Measurements from ENCODE around the gene FAU. TPM values are rescaled to one million over a fixed set of nuclear protein-coding genes. Genes with fewer than 3 reads are reported as not detected.

Gene FAU
- 662 and 1,340 TPM in 2 replicates for total RNA-seq (2014; rRNA removed; shearing (Covaris generic); ENCODE audit: low replicate concordance)

DNA sequence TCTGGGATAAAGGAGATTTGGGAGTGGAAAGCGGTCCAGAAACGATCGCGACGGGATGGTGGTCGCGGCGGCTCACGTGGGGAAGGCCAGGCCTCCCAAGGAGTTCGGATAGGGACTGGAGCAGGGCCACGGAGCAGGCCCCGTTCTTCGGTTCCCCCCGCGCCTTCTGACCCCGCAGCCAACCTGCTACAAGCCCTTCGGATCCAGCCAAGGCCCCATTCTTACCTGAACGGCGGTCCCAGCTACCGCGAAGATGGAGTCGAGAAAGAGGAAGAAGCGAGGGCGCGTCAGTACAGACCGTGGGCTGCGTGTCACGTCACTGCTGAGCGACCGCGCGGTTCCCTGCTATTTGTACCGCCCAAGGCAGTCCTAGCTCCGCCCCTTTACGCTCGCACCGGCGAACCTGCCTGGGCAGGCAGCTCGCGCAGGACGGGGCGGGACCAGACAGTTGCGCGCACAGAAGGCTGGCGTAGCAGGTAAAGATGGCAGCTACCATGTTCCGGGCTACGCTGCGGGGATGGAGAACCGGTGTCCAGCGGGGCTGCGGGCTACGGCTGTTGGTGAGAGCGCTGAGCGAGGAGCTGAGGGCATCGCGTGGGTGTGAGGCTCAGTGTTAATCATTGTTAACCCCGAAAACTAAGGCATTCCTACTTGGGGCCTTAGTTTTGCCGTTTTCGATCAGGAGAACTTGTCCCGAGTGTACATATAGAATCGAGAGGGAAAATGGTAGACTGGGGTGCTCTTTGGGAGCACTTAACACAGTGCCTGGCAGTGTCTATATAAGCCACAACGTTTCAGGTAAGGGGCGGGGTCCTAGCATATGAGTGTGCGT lies at the start of gene FAU, which contains the start of gene MRPL49:
TSS of gene FAU (minus strand) at position 270 of the 832 bp plus-strand sequence. CDS start 321 bp downstream, outside the sequence.
TSS of gene MRPL49 (plus strand) at position 457 of the 832 bp plus-strand sequence. CDS start at position 483, 26 bp downstream.
- H3K4me1 ChIP-seq (ENCODE audit: low read length): peaks cover 47% of the 10 kb centered on the region
- peaks cover 31% of the 10 kb centered on the region for H3K79me2 ChIP-seq (ENCODE audit: low read length)
- no peak within 1 kb of the TSS for H2AFZ ChIP-seq (ENCODE audit: low read length)
- no peaks in the 10 kb centered on the region for H3K9me2 ChIP-seq (replicated peaks; ENCODE audit: insufficient read depth, low read length)
- H3K9ac ChIP-seq (ENCODE audit: low read length): peak within 1 kb of the TSS; percentile 98
- peaks cover 23% of the 10 kb centered on the region; the same call in 1 of the 2 replicates for H3K36me3 ChIP-seq (ENCODE audit: insufficient read depth, low read length)
- no peaks in the 10 kb centered on the region for H3K27me3 ChIP-seq (ENCODE audit: low read length)
- H3K9me3 ChIP-seq (ENCODE audit: low read length): no peaks in the 10 kb centered on the region
- peak; percentile 100 for DNase-seq
- peak within 1 kb of the TSS; percentile 95 for H3K27ac ChIP-seq (ENCODE audit: low read length)
- H4K20me1 ChIP-seq (ENCODE audit: insufficient read depth, low read depth, low read length): no peaks in the 10 kb centered on the region
- peak within 1 kb of the TSS; percentile 97 for H3K4me2 ChIP-seq (ENCODE audit: low read depth, low read length, poor library complexity, severe bottlenecking)
- peak within 1 kb of the TSS; percentile 90 for H3K4me3 ChIP-seq (ENCODE audit: low read length)

GRCh38 chr11:65170058-65170534 lies 48.2 kb upstream of the FAU start, which contains the start of gene SPDYC:
SPDYC (plus strand) TSS chr11:65170233; CDS start chr11:65171358, 1,125 bp downstream.
- no peaks in the 10 kb centered on the region for H3K27me3 ChIP-seq (ENCODE audit: low read length)
- H3K27ac ChIP-seq (ENCODE audit: low read length): no peak within 1 kb of the TSS
- H3K9ac ChIP-seq (ENCODE audit: low read length): no peak within 1 kb of the TSS
- peak within 1 kb of the TSS; percentile 85 for H2AFZ ChIP-seq (ENCODE audit: low read length)
- no peaks in the 10 kb centered on the region for H4K20me1 ChIP-seq (ENCODE audit: insufficient read depth, low read depth, low read length)
- no peak for DNase-seq
- no peaks in the 10 kb centered on the region for H3K9me3 ChIP-seq (ENCODE audit: low read length)
- H3K4me2 ChIP-seq (ENCODE audit: low read depth, low read length, poor library complexity, severe bottlenecking): no peak within 1 kb of the TSS
- H3K36me3 ChIP-seq (ENCODE audit: insufficient read depth, low read length): no peaks in the 10 kb centered on the region
- H3K4me3 ChIP-seq (ENCODE audit: low read length): no peak within 1 kb of the TSS
- no peaks in the 10 kb centered on the region for H3K9me2 ChIP-seq (replicated peaks; ENCODE audit: insufficient read depth, low read length)
- no peaks in the 10 kb centered on the region for H3K4me1 ChIP-seq (ENCODE audit: low read length)
- no peaks in the 10 kb centered on the region for H3K79me2 ChIP-seq (ENCODE audit: low read length)

DNA sequence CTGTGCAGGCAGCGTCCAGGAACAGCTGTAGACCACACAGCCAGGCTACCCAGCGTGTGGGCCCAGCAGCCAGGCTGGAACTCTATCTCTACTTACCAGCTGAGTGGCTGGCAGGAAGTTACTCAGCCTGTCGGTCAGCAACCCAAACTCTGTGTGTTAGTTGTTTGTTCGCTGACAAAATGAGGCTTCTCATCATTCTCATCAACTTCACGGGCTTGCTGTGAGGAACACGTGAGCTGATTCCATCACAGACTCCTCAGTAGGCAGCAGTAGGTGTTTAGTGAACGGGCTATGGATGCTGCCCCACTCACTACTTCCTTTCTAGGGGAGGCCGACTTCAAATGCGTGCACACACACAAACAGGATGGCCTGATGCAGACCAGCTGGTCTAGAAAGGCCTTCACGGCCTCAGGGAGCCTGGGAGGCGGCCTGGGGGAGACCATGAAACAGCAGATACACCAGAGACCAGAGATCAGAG lies 47.3 kb upstream of the FAU start:
- no peak overlapping the region for H3K4me2 ChIP-seq (ENCODE audit: low read depth, low read length, poor library complexity, severe bottlenecking)
- H4K20me1 ChIP-seq (ENCODE audit: insufficient read depth, low read depth, low read length): no peaks in the 10 kb centered on the region
- no peaks in the 10 kb centered on the region for H3K9me3 ChIP-seq (ENCODE audit: low read length)
- H3K27me3 ChIP-seq (ENCODE audit: low read length): no peaks in the 10 kb centered on the region
- H2AFZ ChIP-seq (ENCODE audit: low read length): peak overlapping the region; percentile 85
- H3K4me1 ChIP-seq (ENCODE audit: low read length): no peaks in the 10 kb centered on the region
- H3K9ac ChIP-seq (ENCODE audit: low read length): no peak overlapping the region
- no peak for DNase-seq
- no peak overlapping the region for H3K27ac ChIP-seq (ENCODE audit: low read length)
- H3K9me2 ChIP-seq (replicated peaks; ENCODE audit: insufficient read depth, low read length): no peaks in the 10 kb centered on the region
- no peak overlapping the region for H3K4me3 ChIP-seq (ENCODE audit: low read length)
- H3K79me2 ChIP-seq (ENCODE audit: low read length): no peaks in the 10 kb centered on the region
- H3K36me3 ChIP-seq (ENCODE audit: insufficient read depth, low read length): no peaks in the 10 kb centered on the region

DNA sequence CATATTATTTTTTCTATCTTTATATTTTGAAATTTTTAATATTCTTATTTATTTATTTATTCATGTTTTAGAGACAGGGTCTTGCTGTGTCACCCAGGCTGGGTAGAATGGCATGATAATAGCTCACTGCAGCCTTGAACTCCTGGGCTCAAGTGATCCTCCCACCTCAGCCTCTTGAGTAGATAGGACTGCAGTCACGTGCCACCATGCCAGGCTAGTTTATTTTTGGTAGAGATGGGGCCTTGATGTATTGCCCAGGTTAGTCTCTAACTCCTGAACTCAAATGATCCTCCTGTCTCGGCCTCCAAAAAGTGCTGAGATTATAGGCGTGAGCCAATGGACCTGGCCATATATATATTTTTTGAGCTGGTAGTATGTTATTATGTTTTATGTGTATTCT lies 45.7 kb upstream of the FAU start:
- DNase-seq: no peak
- H3K4me1 ChIP-seq (ENCODE audit: low read length): no peaks in the 10 kb centered on the region
- H3K27me3 ChIP-seq (ENCODE audit: low read length): no peaks in the 10 kb centered on the region
- no peak overlapping the region for H2AFZ ChIP-seq (ENCODE audit: low read length)
- no peaks in the 10 kb centered on the region for H3K9me3 ChIP-seq (ENCODE audit: low read length)
- no peaks in the 10 kb centered on the region for H4K20me1 ChIP-seq (ENCODE audit: insufficient read depth, low read depth, low read length)
- no peaks in the 10 kb centered on the region for H3K36me3 ChIP-seq (ENCODE audit: insufficient read depth, low read length)
- H3K79me2 ChIP-seq (ENCODE audit: low read length): no peaks in the 10 kb centered on the region
- H3K9me2 ChIP-seq (replicated peaks; ENCODE audit: insufficient read depth, low read length): no peaks in the 10 kb centered on the region
- H3K4me2 ChIP-seq (ENCODE audit: low read depth, low read length, poor library complexity, severe bottlenecking): no peak overlapping the region
- no peak overlapping the region for H3K27ac ChIP-seq (ENCODE audit: low read length)
- no peak overlapping the region for H3K9ac ChIP-seq (ENCODE audit: low read length)
- H3K4me3 ChIP-seq (ENCODE audit: low read length): no peak overlapping the region

GRCh38 chr11:65166893-65167292 lies 45.0 kb upstream of the FAU start:
- Histone ChIP-seq H3K79me2 (ENCODE audit: low read length) (no peaks in the 10 kb centered on the region), H3K9me2 (replicated peaks; ENCODE audit: insufficient read depth, low read length) (no peaks in the 10 kb centered on the region), H3K36me3 (ENCODE audit: insufficient read depth, low read length) (no peaks in the 10 kb centered on the region), H4K20me1 (ENCODE audit: insufficient read depth, low read depth, low read length) (no peaks in the 10 kb centered on the region), H3K9me3 (ENCODE audit: low read length) (no peaks in the 10 kb centered on the region), H2AFZ (ENCODE audit: low read length) (no peak overlapping the region), H3K4me2 (ENCODE audit: low read depth, low read length, poor library complexity, severe bottlenecking) (no peak overlapping the region), H3K27ac (ENCODE audit: low read length) (no peak overlapping the region), H3K4me3 (ENCODE audit: low read length) (no peak overlapping the region), H3K4me1 (ENCODE audit: low read length) (no peaks in the 10 kb centered on the region), H3K27me3 (ENCODE audit: low read length) (no peaks in the 10 kb centered on the region), H3K9ac (ENCODE audit: low read length) (no peak overlapping the region)
- DNase-seq: no peak

GRCh38 chr11:65165410-65166317 lies 43.7 kb upstream of the FAU start:
- DNase-seq: no peak
- Histone ChIP-seq H3K9ac (ENCODE audit: low read length) (no peak overlapping the region), H3K4me2 (ENCODE audit: low read depth, low read length, poor library complexity, severe bottlenecking) (no peak overlapping the region), H2AFZ (ENCODE audit: low read length) (no peak overlapping the region), H3K36me3 (ENCODE audit: insufficient read depth, low read length) (no peaks in the 10 kb centered on the region), H3K4me3 (ENCODE audit: low read length) (no peak overlapping the region), H4K20me1 (ENCODE audit: insufficient read depth, low read depth, low read length) (no peaks in the 10 kb centered on the region), H3K9me2 (replicated peaks; ENCODE audit: insufficient read depth, low read length) (no peaks in the 10 kb centered on the region), H3K27ac (ENCODE audit: low read length) (no peak overlapping the region), H3K9me3 (ENCODE audit: low read length) (no peaks in the 10 kb centered on the region), H3K4me1 (ENCODE audit: low read length) (no peaks in the 10 kb centered on the region), H3K79me2 (ENCODE audit: low read length) (no peaks in the 10 kb centered on the region), H3K27me3 (ENCODE audit: low read length) (no peaks in the 10 kb centered on the region)

DNA sequence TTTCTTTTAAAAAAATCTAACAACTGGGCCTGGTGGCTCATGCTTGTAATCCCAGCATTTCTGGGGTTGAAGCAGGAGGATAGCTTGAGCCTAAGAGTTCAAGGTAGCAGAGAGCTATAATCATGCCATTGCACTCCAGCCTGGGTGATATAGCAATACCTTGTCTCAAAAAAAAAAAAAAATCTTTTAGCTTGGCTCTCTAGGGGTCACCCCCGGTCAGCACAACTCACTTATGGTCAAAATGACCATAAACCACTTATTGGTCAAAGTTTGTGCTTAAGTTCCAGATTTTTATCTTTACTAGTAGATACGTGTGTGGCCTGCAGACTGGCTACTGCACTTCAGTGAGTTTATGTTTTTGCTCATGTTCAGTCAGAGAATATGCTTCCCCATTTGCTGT lies 41.8 kb upstream of the FAU start:
- no peak for DNase-seq
- no peaks in the 10 kb centered on the region for H3K9me3 ChIP-seq (ENCODE audit: low read length)
- no peaks in the 10 kb centered on the region for H3K36me3 ChIP-seq (ENCODE audit: insufficient read depth, low read length)
- H4K20me1 ChIP-seq (ENCODE audit: insufficient read depth, low read depth, low read length): no peaks in the 10 kb centered on the region
- H3K27me3 ChIP-seq (ENCODE audit: low read length): no peaks in the 10 kb centered on the region
- no peak overlapping the region for H3K27ac ChIP-seq (ENCODE audit: low read length)
- no peak overlapping the region for H2AFZ ChIP-seq (ENCODE audit: low read length)
- no peaks in the 10 kb centered on the region for H3K9me2 ChIP-seq (replicated peaks; ENCODE audit: insufficient read depth, low read length)
- H3K4me3 ChIP-seq (ENCODE audit: low read length): no peak overlapping the region
- H3K4me1 ChIP-seq (ENCODE audit: low read length): peaks cover 9% of the 10 kb centered on the region
- no peak overlapping the region for H3K4me2 ChIP-seq (ENCODE audit: low read depth, low read length, poor library complexity, severe bottlenecking)
- H3K9ac ChIP-seq (ENCODE audit: low read length): no peak overlapping the region
- no peaks in the 10 kb centered on the region for H3K79me2 ChIP-seq (ENCODE audit: low read length)

Data from Karpas-422 (cell line).